Activated CD4-positive, alpha-beta T cell treated with anti-CD3 and anti-CD28 coated beads, Interleukin-10, Interleukin-2, amounts not matched to agents 100 ng/mL and 50 ng/mL, durations not matched to agents 16 hours and 8 hours (primary cell): ENCODE data around the gene TEX2.

Experiments
- DNase-seq: peaks from one replicate; pipeline ENCODE4 v3.0.0-alpha.2; 2020

TEX2 gene

GRCh38 chr17:64157669-64158180, 105.3 kb downstream of the TEX2 start:
- no peak for DNase-seq

- no peak for DNase-seq
Measured at GRCh38 chr17:64156670-64157069, 106.4 kb downstream of the TEX2 start.

- no peak for DNase-seq
Measured at GRCh38 chr17:64155751-64156544, 107.1 kb downstream of the TEX2 start.

DNA sequence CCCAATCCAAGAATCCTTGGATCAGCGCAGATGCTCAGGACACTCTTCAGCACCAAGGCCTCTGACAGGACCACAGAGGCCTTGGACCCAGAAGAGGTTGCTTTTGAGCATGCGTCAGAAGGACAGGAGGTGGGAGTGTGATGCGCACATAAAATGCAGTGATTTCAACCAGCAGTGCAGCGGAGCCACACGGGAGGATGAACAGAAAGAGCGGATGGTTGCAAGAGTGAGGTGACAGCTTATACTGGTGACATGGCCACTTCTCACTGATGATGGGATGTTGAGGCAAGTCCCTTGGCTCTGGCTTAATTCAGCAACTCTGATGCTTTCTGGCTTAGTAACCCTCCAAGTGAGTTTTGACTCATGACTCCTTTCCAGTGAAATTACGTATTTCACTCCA, 107.9 kb downstream of the TEX2 start:
- DNase-seq: peak; percentile 31

- no peak for DNase-seq
Measured at GRCh38 chr17:64154717-64155116, 108.3 kb downstream of the TEX2 start.

DNA sequence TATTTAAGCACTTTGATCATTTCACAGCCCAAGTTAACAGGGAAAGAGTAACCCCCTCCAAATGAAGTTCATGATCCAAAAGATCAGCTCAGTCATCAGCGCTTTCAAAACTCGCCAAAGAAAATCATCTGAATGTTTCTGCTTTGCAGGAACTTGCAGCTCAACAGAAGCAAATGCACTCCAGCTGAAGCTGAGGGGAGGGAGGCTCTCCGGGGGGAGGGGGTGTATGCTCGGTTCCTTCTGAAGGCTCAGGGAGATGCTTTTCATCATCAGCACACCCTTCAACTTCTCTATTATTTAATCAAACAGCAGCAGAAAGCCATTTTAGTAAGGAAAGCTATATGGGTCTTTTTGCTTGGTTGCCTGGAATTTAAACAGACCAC, 108.8 kb downstream of the TEX2 start:
- DNase-seq: no peak

DNA sequence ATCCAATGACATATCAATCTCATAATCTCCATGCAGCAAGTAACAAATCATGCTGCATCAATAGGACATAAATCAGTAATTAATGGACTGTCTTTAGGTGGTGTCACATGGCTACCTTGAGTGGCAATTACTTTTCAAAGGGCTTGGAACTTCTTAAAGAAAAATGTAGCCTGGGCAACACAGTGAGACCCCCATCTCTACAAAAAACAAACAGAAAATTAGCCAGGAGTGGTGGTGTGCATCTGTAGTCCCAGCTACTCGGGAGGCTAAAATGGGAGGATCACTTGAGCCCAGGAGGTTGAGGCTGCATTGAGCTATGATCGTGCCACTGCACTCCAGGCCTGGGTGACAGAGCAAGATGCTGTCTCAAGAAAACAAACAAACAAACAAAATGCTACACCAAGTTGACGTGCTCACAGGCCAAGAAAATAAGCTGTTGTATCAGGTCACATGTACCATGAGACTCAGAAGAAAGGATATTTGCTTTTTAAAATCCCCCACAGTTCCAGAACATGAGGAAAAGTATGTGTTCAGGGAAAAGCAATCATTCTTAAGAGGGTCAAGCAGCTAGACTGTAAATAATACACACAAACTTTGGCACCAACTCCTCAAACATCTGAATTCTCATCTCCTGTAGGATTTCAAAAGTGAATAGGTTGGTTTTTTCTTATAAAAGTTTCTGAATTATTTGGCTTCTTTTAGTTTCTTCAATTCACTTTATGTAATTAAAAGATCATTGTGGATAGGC, 109.3 kb downstream of the TEX2 start:
- DNase-seq: no peak

DNA sequence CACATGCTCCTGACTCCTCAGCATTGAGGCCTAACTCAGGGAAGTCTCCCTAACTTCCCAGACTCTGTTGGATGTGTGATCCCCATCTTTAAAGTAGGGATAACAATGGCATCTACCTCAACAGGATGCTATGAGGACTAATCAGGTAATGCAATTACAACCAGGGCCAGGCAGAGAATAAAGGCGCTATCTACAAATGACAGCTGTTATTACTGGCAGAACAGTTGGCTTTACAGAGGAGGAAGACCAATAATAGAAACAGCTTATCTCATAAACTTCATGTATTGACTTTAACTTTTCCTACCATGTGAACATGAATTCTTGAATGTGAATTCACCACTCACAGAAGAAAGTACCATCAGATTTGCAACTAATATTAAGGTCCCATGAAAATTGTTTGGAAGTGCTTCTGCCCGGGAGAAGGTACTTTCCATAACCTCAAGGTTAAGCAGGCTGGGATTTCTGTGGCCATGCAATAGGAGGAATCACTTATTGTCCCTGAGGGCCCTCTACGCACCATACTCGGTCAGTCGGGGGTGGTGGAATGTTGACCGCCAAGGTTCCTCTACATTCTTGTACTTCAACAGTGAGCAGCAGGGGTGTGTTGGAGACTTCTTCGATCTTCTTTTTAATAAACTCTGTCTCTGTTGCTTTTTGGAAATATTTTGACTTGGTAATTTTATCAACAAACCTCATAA, 110.5 kb downstream of the TEX2 start:
- no peak for DNase-seq

GRCh38 chr17:64151016-64151368, 112.1 kb downstream of the TEX2 start:
- no peak for DNase-seq

DNA sequence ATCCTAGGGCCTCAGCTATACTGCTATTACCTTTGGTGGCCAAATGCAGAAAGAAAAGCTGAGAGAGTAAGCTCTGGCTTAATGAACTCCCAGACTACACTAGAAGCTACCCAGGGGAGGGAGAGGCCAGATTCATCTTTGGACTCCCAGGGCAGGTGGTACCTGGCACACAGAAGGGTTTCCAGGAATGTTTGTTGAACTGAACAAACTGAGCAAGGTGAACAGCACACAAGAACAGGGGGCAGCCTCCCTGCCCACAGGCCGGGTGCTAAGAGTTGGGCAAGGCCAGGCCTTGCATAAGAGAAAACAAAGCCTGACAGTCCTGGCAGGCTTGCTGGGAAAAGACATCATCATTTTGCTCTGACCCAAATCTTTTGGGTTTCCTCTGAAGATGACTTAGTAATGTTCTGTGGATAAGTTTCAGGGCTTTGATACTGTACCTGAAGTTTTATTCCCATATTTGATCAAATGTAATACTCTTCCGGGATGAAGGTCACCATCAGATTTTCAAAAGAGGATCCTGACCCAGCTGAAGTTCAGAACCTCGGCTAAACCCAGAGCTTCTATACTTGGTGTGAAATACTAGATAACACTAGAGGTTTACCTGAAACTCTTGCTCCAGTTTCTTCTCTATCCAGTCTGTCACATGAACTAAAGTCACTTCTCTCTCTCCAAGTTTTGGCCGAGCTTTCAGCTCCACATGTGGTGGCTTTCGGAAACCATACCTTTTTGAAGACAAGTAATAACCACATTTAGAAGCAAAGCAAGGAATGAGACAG, 112.6 kb downstream of the TEX2 start:
- no peak for DNase-seq

DNA sequence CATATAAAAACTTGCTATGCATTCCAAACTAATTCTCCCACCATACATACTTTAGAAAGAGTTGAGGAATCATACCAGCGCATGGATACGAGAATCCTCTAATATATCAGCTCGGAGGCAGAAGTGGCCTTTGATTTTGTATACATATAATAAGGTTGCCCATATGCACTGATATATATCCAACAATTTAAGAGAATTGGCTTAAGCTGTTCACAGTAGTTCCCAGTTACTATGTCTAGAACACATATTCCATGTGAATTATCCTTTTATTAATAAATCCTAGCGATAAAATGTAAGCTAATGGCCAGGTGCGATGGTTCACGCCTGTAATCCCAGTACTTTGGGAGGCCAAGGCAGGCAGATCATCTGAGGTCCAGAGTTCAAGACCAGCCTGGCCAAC, 113.9 kb downstream of the TEX2 start:
- DNase-seq: no peak

DNA sequence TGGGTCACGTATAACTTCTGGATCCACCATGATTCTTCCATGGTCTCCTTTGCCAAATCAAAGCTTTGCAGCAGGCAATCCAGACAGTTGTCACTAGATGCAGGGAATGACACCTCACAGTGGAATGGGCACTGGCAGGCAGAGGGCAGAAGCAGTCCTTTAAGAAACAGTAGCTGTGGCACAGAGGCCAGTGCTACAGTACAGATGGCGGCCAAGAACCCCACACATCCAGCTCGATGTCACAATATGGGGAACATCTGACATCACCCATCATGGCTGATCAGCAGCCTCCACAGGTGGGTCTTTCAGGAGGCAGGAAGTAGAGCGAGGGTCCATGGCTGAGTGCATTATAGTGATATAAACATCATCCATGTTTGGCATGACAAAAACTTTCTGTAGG, 114.4 kb downstream of the TEX2 start:
- DNase-seq: peak; percentile 38

DNA sequence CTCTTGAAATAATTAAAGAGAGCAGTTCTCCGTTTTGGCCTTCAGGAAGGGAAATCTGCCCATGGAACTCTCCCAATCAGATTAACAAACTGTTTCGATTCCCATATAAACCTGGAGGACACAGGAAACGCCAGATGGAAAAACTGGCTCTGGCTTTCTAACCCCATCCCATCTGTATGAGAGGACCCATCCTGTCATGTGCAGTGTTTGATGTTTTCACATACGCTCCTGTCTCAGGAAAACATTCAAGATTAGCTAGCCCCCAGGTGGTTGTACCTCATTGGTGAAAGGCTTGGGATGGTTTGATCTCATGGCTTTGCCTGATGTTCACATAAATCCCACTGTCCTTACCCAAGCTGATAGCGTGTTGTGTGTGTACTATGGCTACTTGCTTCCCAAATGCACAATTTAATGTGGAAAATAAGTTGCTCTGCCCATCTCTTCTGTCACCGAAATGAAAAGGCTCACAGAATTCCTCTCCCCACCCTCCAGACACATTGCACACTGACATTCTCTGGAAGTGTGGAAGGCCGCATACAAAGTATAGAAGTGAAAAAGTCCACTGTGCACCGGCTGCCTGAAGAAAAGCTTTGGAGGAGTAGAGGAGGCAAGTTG, 114.9 kb downstream of the TEX2 start:
- DNase-seq: peak; percentile 43

DNA sequence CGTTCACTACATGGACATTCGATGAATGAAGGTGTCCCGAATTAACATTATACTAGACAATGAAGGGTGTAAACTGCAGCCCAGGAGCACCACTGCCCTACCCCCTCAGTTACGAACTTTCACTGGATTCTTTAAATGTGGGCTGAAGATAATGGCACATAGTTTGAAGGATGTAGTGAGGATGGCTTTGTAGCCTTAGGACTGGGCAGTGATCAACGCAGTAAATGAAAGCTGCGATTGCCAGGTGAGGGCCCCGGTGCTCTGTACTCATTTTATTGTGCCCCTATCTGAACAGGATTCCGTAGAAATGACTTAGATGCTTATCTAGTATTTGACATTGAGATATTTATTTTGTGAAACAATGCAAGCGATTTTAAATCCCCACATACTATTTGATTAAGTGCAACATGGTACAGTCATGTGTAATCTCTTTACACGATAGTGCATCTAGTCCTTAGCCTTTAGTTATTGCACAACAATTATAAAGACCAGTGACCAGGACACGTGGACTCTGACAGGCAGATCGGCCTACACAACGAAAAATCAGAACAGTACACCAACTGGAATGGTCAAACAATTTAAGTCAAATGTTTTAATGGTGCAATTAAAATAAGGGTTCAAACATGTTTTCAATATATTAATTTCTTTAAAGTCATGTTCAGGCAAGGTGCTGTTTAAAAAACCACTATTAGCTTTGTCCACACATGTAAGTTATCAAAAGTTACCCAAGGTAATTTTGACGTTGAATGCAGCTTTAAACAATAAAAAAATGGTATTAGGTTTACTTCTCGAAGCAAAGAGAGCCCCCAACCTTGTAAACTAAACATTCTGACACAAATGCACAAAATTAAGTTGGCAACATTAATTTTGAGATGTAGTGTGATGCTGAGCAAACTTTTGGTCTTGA, 115.7 kb downstream of the TEX2 start:
- peak; percentile 58 for DNase-seq

GRCh38 chr17:64146418-64147109, 116.5 kb downstream of the TEX2 start:
- DNase-seq: peak; percentile 60

GRCh38 chr17:64145751-64146417, 117.2 kb downstream of the TEX2 start:
- DNase-seq: peak; percentile 99

DNA sequence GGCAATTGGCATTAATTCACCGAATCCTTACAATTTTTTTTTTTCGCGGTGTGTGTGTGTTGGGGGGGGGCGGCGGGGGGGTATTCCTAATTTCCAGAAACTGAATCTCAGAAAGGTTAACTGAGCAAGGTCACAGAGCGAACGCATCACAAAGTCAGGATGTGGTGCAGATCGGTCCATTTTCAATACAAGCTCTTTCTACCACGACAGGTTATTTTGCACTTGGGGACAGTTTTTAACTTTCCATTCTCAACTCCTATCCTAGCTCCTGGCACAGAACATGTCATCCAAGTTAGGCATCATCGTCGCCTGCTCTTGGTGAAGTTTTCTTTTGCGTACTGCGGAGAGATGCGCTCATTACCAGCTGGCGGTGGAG, 117.7 kb downstream of the TEX2 start:
- no peak for DNase-seq

DNA sequence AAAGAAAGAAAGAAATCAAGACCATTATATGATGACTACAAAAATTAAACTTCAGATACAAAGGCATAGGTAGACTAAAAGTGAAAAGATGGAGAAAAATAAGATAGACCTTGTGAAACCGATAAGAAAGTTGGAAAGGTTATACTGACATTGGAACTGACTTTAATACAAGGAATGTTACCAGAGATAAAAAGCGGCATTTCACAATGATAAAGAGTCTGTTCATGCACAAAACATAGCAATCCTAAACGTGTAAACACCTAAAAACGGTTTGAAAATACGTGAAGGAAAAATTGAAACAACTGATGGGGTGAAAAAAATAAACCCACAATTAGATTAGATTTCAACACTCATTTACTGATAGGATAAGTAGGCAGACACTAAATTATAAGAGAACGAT, 123.5 kb downstream of the TEX2 start:
- no peak for DNase-seq

GRCh38 chr17:64138441-64138840, 124.6 kb downstream of the TEX2 start:
- DNase-seq: no peak

- no peak for DNase-seq
Measured at GRCh38 chr17:64135000-64135399, 128.1 kb downstream of the TEX2 start.
